GM23248 (cell line): ENCODE measurements around the gene HOXC5. TPM values are rescaled to one million over a fixed set of nuclear protein-coding genes. Genes with fewer than 3 reads are reported as not detected.

Experiments used
- DNase-seq: peaks from one replicate; pipeline ENCODE4 v3.0.0-alpha.2; 2015
- H2AFZ ChIP-seq: fragments of 200-600 bp; sonication (generic); 2 replicates; pipeline ENCODE4 v1.6.1; 2016; ENCODE audit warnings: antibody characterized with exemption
- H3F3A ChIP-seq: fragments of 200-600 bp; sonication (generic); 2 replicates; pipeline ENCODE4 v1.6.1; 2016; ENCODE audit warnings: mild to moderate bottlenecking, antibody characterized with exemption, mixed run types; ENCODE audit not compliant: insufficient read depth
- H3K27ac ChIP-seq: fragments of 200-600 bp; sonication (generic); 2 replicates; pipeline ENCODE4 v1.5.1; 2016; ENCODE audit warnings: mild to moderate bottlenecking
- H3K27me3 ChIP-seq: fragments of 200-600 bp; sonication (generic); replicated peaks from 2 replicates; pipeline ENCODE4 v1.6.1; 2016; ENCODE audit warnings: mild to moderate bottlenecking; ENCODE audit not compliant: insufficient read depth
- H3K36me3 ChIP-seq: fragments of 200-600 bp; sonication (generic); 2 replicates; pipeline ENCODE4 v1.6.1; 2016; ENCODE audit warnings: low read depth, mild to moderate bottlenecking
- H3K4me1 ChIP-seq: fragments of 200-600 bp; sonication (generic); 2 replicates; pipeline ENCODE4 v1.6.1; 2016; ENCODE audit warnings: mild to moderate bottlenecking; ENCODE audit not compliant: insufficient read depth
- H3K4me2 ChIP-seq: fragments of 200-600 bp; sonication (generic); one replicate; pipeline ENCODE4 v1.6.1; 2016; ENCODE audit warnings: mild to moderate bottlenecking; ENCODE audit not compliant: unreplicated experiment
- H3K4me3 ChIP-seq: fragments of 200-600 bp; sonication (generic); 2 replicates; pipeline ENCODE4 v1.5.1; 2016; ENCODE audit warnings: mild to moderate bottlenecking
- H3K79me2 ChIP-seq: fragments of 200-600 bp; sonication (generic); 2 replicates; pipeline ENCODE4 v1.6.1; 2016; ENCODE audit warnings: mild to moderate bottlenecking; ENCODE audit not compliant: insufficient read depth
- H3K9ac ChIP-seq: fragments of 200-600 bp; sonication (generic); 2 replicates; pipeline ENCODE4 v1.6.1; 2016; ENCODE audit warnings: mild to moderate bottlenecking
- H3K9me2 ChIP-seq: fragments of 200-600 bp; sonication (generic); 2 replicates; pipeline ENCODE4 v1.6.1; 2016; ENCODE audit warnings: mixed run types, mild to moderate bottlenecking, moderate library complexity; ENCODE audit not compliant: insufficient read depth
- H3K9me3 ChIP-seq: fragments of 200-600 bp; sonication (generic); one replicate; pipeline ENCODE4 v1.6.1; 2017; ENCODE audit warnings: low read depth
- H4K20me1 ChIP-seq: fragments of 200-600 bp; sonication (generic); 2 replicates; pipeline ENCODE4 v1.6.0; 2016; ENCODE audit not compliant: insufficient read depth
- EZH2 ChIP-seq: fragments of 200-600 bp; sonication (generic); IDR thresholded peaks from 2 replicates; pipeline ENCODE4 v1.6.1; 2018; ENCODE audit warnings: antibody characterized with exemption, mild to moderate bottlenecking; ENCODE audit not compliant: insufficient read depth, poor library complexity, severe bottlenecking
- EZH2phosphoT487 ChIP-seq: fragments of 200-600 bp; sonication (generic); IDR thresholded peaks from 2 replicates; pipeline ENCODE4 v1.6.1; 2018; ENCODE audit warnings: antibody characterized with exemption, moderate library complexity, mild to moderate bottlenecking, low read depth; ENCODE audit not compliant: insufficient read depth
- WGBS, 2 experiments: methylation state at CpG; one replicate each; pipeline ENCODE4 v1.1.6; 2015 to 2017; ENCODE audit warnings: low lambda C conversion rate in 2 of 2, low coverage in 1 of 2; ENCODE audit errors: missing lambda C conversion rate in 2 of 2; 5-methylcytosine and 5-hydroxymethylcytosine counted together
- in situ Hi-C: fragments of 300-500 bp; cut with MboI; formaldehyde crosslinking; loops from 2 replicates; pipeline ENCODE4 v1.15.0; 2020
- polyA plus RNA-seq: library from polyadenylated mRNA; unstranded; fragments of >200 nt; fragmentation: Nextera tagmentation; extraction: Ambion mirVana; gene quantifications from 2 replicates; pipeline ENCODE4 v1.2.1, GENCODE V29; 2016
- total RNA-seq: library from RNA; depleted of rRNA; stranded (reverse); fragments of >200 nt; shearing (Covaris generic); gene quantifications from 2 replicates; pipeline ENCODE4 v1.2.3, GENCODE V29; 2014

The HOXC5 gene
- total and polyA plus RNA-seq, 2 experiments from 2014 or later, result 0.65 to 1.8 TPM

GRCh38 chr12:53988541-53989226 is 44.2 kb upstream of the HOXC5 start:
- H3K9me3 ChIP-seq, result no peaks in the 10 kb centered on the region
- no peaks in the 10 kb centered on the region for H3K79me2 ChIP-seq
- no peak for DNase-seq
- no peak overlapping the region for H3K27ac ChIP-seq
- H3F3A ChIP-seq, result no peaks in the 10 kb centered on the region
- H3K4me1 ChIP-seq, result peaks cover 26% of the 10 kb centered on the region
- H3K4me2 ChIP-seq, result no peak overlapping the region
- no peak overlapping the region for H3K4me3 ChIP-seq
- no peaks in the 10 kb centered on the region for H3K9me2 ChIP-seq
- H2AFZ ChIP-seq, result no peak overlapping the region
- 47 to 52% methylated on average over 5 of the region's 5 CpGs for WGBS, 2 experiments
- H3K9ac ChIP-seq, result no peak overlapping the region
- no peaks in the 10 kb centered on the region for H3K36me3 ChIP-seq
- H3K27me3 ChIP-seq, result peaks cover 93% of the 10 kb centered on the region
- no peaks in the 10 kb centered on the region for H4K20me1 ChIP-seq
- TF ChIP-seq EZH2phosphoT487, result no peak
- TF ChIP-seq EZH2, result no peak
- in situ Hi-C loops, result no loop called here

- Histone ChIP-seq H3K9me3 (no peaks in the 10 kb centered on the region), H3K27me3 (peaks cover 91% of the 10 kb centered on the region), H3K27ac (no peak overlapping the region), H3K4me3 (peak overlapping the region; percentile 44; the same call in 1 of the 2 replicates), H3K4me1 (peaks cover 26% of the 10 kb centered on the region), H2AFZ (no peak overlapping the region; the same call in 1 of the 2 replicates), H3K9ac (no peak overlapping the region), H3F3A (no peaks in the 10 kb centered on the region), H3K79me2 (no peaks in the 10 kb centered on the region), H3K36me3 (no peaks in the 10 kb centered on the region), H3K4me2 (peak overlapping the region; percentile 40), H3K9me2 (no peaks in the 10 kb centered on the region), H4K20me1 (no peaks in the 10 kb centered on the region)
- TF ChIP-seq EZH2phosphoT487, result no peak
- no peak for TF ChIP-seq EZH2
- 29 to 34% methylated on average over 27 to 28 of the region's 28 CpGs for WGBS, 2 experiments
- in situ Hi-C loops, result no loop called here
- DNase-seq, result peak; percentile 70
These were observed 43.4 kb upstream of the HOXC5 start for GRCh38 chr12:53989227-53990113.

- H2AFZ ChIP-seq, result 0 out of 2 replicates have a peak overlapping the region, but pooled peaks have one; percentile 0
- no peak overlapping the region for H3K27ac ChIP-seq
- no peaks in the 10 kb centered on the region for H3K9me2 ChIP-seq
- no peak overlapping the region for H3K9ac ChIP-seq
- peaks cover 21% of the 10 kb centered on the region for H3K4me1 ChIP-seq
- H3K4me2 ChIP-seq, result peak overlapping the region; percentile 7
- peak; percentile 56 for DNase-seq
- TF ChIP-seq EZH2, result peak; percentile 43
- 0 out of 2 replicates have a peak, but pooled peaks have one; percentile 58 for TF ChIP-seq EZH2phosphoT487
- H3F3A ChIP-seq, result no peaks in the 10 kb centered on the region
- 7 to 10% methylated on average over 27 of the region's 27 CpGs for WGBS, 2 experiments
- H3K27me3 ChIP-seq, result peaks cover 93% of the 10 kb centered on the region
- in situ Hi-C loops, result no loop called here
- H3K9me3 ChIP-seq, result no peaks in the 10 kb centered on the region
- H4K20me1 ChIP-seq, result no peaks in the 10 kb centered on the region
- H3K79me2 ChIP-seq, result no peaks in the 10 kb centered on the region
- no peaks in the 10 kb centered on the region for H3K36me3 ChIP-seq
- no peak overlapping the region for H3K4me3 ChIP-seq
These were observed 42.4 kb upstream of the HOXC5 start for GRCh38 chr12:53990311-53991076.

GRCh38 chr12:53991077-53991460 is 41.8 kb upstream of the HOXC5 start:
- no peaks in the 10 kb centered on the region for H4K20me1 ChIP-seq
- peak overlapping the region; percentile 7 for H3K4me2 ChIP-seq
- in situ Hi-C loops, result no loop called here
- peaks cover 87% of the 10 kb centered on the region for H3K27me3 ChIP-seq
- H3F3A ChIP-seq, result no peaks in the 10 kb centered on the region
- H3K27ac ChIP-seq, result no peak overlapping the region
- no peaks in the 10 kb centered on the region for H3K9me3 ChIP-seq
- H3K9ac ChIP-seq, result no peak overlapping the region
- no peak for TF ChIP-seq EZH2phosphoT487
- no peak for TF ChIP-seq EZH2
- no peak overlapping the region for H3K4me3 ChIP-seq
- no peaks in the 10 kb centered on the region for H3K36me3 ChIP-seq
- 13 to 19% methylated on average over 8 of the region's 8 CpGs for WGBS, 2 experiments
- peaks cover 15% of the 10 kb centered on the region for H3K4me1 ChIP-seq
- 0 out of 2 replicates have a peak overlapping the region, but pooled peaks have one; percentile 0 for H2AFZ ChIP-seq
- no peaks in the 10 kb centered on the region for H3K79me2 ChIP-seq
- no peaks in the 10 kb centered on the region for H3K9me2 ChIP-seq
- peak; percentile 76 for DNase-seq
